ENCODE results near the gene TMEM272. TPM values are rescaled to one million over a fixed set of nuclear protein-coding genes. Genes with fewer than 3 reads are reported as not detected.
A peak's percentile ranks its signal among the peaks of the same experiment; 100 is the strongest.

The TMEM272 gene
- total and polyA plus RNA-seq, 2 donors (not counting 3 experiments of a cell fraction or from before 2014, with no cell fraction given), result not detected

DNA sequence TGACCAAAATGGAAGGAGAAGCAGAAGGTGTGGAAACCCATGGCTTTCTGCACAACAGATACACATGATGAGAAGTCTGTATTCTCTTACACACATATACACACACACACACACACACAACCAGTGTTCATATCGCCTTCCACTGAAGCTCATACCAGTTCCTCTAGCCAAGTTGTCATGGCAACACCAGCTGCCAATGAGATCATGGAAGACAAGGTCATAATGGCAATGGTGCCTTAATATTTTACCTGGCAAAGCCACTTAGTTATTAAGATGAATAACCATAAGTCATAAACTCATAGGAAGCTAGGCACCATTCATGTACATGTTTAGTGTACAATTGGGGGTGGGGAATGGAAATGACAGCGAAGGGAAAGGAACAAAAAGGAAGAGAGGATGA is 38.4 kb downstream of the TMEM272 start:
- Histone ChIP-seq H3K27ac (ENCODE audit: insufficient read depth, low read depth, low read length) (no peak overlapping the region), H3K9me1 (replicated peaks; ENCODE audit: control insufficient read depth, extremely low read depth, insufficient read depth, low read length) (no peaks in the 10 kb centered on the region), H2AFZ (ENCODE audit: low read depth, low read length) (no peak overlapping the region), H3K4me2 (ENCODE audit: insufficient read depth, low read length) (no peak overlapping the region), H3K4me1 (ENCODE audit: control insufficient read depth, extremely low read depth, insufficient read depth, low read length) (peaks cover 35% of the 10 kb centered on the region), H3K36me3 (ENCODE audit: control insufficient read depth in 2 of 2, extremely low read depth in 1 of 2, insufficient read depth in 2 of 2, low read length in 2 of 2) (no peaks in the 10 kb centered on the region), H3K79me2 (ENCODE audit: control insufficient read depth, insufficient read depth, low read length) (no peaks in the 10 kb centered on the region), H4K20me1 (replicated peaks; ENCODE audit: control insufficient read depth, extremely low read depth, insufficient read depth, low read length) (no peaks in the 10 kb centered on the region), H3K4me3 (replicated peaks in 1 of 3; ENCODE audit: insufficient read depth in 1 of 3, low read depth in 1 of 3, low read length in 3 of 3) (no peak overlapping the region), H3K27me3 (ENCODE audit: control insufficient read depth in 2 of 2, insufficient read depth in 2 of 2, low read length in 2 of 2) (no peaks in the 10 kb centered on the region), H3K9ac (replicated peaks; ENCODE audit: extremely low read depth, insufficient read depth, low read length) (no peak overlapping the region), H3K9me3 (replicated peaks; ENCODE audit: control insufficient read depth, insufficient read depth, low read length) (no peaks in the 10 kb centered on the region)
- dilution Hi-C loops (cut with MboI; ENCODE audit: extremely low pct_ligation_motif_present, low sequenced_read_pairs) (no loop called here), intact Hi-C loops (cut with micrococcal nuclease) (loop anchor here (10.0 kb wide), 1 partner anchor 648 kb away; the partner anchor contains the start of genes CKAP2 and VPS36)
- peak; percentile 52 for FAIRE-seq
- ChIA-PET POLR2A (no interaction called here), CTCF (interaction anchor here (0.7 to 2.3 kb wide), 2 partner anchors 8 to 321 kb away, joined by 3 to 12 read pairs; no protein-coding TSS in a partner anchor)
- BruUV-seq (replicated peaks), result no TSS peak
- peak; percentile 65 for DNase-seq (ENCODE audit: low read depth, low spot score)
- TF ChIP-seq, protein P1, sequence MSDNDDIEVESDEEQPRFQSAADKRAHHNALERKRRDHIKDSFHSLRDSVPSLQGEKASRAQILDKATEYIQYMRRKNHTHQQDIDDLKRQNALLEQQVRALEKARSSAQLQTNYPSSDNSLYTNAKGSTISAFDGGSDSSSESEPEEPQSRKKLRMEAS (IDR thresholded peaks at IDR 0.05; ENCODE audit: insufficient read depth, insufficient read length), result no peak
- TF ChIP-seq EZH2 (IDR thresholded peaks at IDR 0.05; ENCODE audit: borderline replicate concordance, low read depth, low read length, severe bottlenecking), result no peak
- no peak for TF ChIP-seq POLR2A (IDR thresholded peaks at IDR 0.05; ENCODE audit: low read depth, low read length)
- TF ChIP-seq, protein P2, sequence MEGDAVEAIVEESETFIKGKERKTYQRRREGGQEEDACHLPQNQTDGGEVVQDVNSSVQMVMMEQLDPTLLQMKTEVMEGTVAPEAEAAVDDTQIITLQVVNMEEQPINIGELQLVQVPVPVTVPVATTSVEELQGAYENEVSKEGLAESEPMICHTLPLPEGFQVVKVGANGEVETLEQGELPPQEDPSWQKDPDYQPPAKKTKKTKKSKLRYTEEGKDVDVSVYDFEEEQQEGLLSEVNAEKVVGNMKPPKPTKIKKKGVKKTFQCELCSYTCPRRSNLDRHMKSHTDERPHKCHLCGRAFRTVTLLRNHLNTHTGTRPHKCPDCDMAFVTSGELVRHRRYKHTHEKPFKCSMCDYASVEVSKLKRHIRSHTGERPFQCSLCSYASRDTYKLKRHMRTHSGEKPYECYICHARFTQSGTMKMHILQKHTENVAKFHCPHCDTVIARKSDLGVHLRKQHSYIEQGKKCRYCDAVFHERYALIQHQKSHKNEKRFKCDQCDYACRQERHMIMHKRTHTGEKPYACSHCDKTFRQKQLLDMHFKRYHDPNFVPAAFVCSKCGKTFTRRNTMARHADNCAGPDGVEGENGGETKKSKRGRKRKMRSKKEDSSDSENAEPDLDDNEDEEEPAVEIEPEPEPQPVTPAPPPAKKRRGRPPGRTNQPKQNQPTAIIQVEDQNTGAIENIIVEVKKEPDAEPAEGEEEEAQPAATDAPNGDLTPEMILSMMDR (IDR thresholded peaks at IDR 0.05; ENCODE audit: extremely low read depth in 1 of 2, insufficient read depth in 1 of 2, low read depth in 1 of 2, low read length in 2 of 2), result no peak
- no peak for TF ChIP-seq MYC (IDR thresholded peaks at IDR 0.05; ENCODE audit: low read depth, low read length)
- TF ChIP-seq JUN (IDR thresholded peaks at IDR 0.05; ENCODE audit: borderline replicate concordance, insufficient read depth, insufficient read length, low read depth), result no peak
- no peak for TF ChIP-seq POLR2AphosphoS5 (IDR thresholded peaks at IDR 0.05; ENCODE audit: insufficient read depth, low read depth, low read length)
- TF ChIP-seq FOS (IDR thresholded peaks at IDR 0.05; ENCODE audit: borderline replicate concordance, insufficient read depth, low read length), result no peak
- TF ChIP-seq GATA2 (IDR thresholded peaks at IDR 0.05; ENCODE audit: insufficient read depth, insufficient read length, low read depth, low read length), result no peak

All from endothelial cell of umbilical vein (primary cell).